Neural crest cell (in vitro differentiated cells): ENCODE data around the gene TOR4A. TPM values are rescaled to one million over a fixed set of nuclear protein-coding genes. Genes with fewer than 3 reads are reported as not detected.

ENCODE experiments used
- DNase-seq: peaks from one replicate; pipeline ENCODE4 v3.0.0; 2021; ENCODE audit warnings: low read depth, mixed read lengths, low spot score
- H3K27ac Mint-ChIP-seq: one replicate; pipeline ENCODE4 v1.8.0; 2021; ENCODE audit warnings: mild to moderate bottlenecking, mixed read lengths; ENCODE audit not compliant: unreplicated experiment
- H3K27me3 Mint-ChIP-seq: 2 replicates; pipeline ENCODE4 v1.8.0; 2021; ENCODE audit warnings: low read depth, mild to moderate bottlenecking, mixed read lengths
- H3K36me3 Mint-ChIP-seq: 2 replicates; pipeline ENCODE4 v1.8.0; 2021; ENCODE audit warnings: low read depth, mild to moderate bottlenecking, mixed read lengths
- H3K4me1 Mint-ChIP-seq: 2 replicates; pipeline ENCODE4 v1.8.0; 2021; ENCODE audit warnings: mixed read lengths
- H3K4me3 Mint-ChIP-seq: one replicate; pipeline ENCODE4 v1.8.0; 2021; ENCODE audit warnings: mild to moderate bottlenecking, mixed read lengths
- H3K9me3 Mint-ChIP-seq: 2 replicates; pipeline ENCODE4 v1.8.0; 2021; ENCODE audit warnings: mixed read lengths
- CTCF ChIP-seq: fragments of 200-600 bp; sonication (generic); conservative IDR thresholded peaks from 2 replicates; pipeline ENCODE4 v1.5.0; 2021; ENCODE audit warnings: antibody characterized with exemption, mild to moderate bottlenecking
- total RNA-seq: library from RNA; stranded (reverse); gene quantifications from 2 replicates; pipeline ENCODE4 v1.2.1, GENCODE V29; 2021

TOR4A gene
- total RNA-seq, 1 donor from 2014 or later: 0.86 TPM

DNA sequence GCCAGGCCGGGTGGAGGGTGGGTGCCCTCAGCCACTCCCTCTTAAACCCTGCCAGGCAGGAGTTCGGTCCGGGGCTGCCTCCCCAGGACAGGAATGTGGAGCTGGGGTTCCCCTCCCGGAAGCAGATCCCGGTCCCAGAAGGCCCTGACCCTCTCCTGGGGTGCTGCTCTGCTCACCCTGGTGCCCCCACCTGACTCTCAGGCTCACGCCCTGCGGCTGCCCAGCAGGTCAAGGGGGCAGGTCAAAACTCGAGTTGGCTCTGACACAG, 28.2 kb downstream of the TOR4A start:
- no peak for TF ChIP-seq CTCF
- Mint-ChIP-seq H3K27ac (no peak overlapping the region), H3K27me3 (peaks cover 7% of the 10 kb centered on the region), H3K4me1 (peaks cover 24% of the 10 kb centered on the region), H3K36me3 (no peaks in the 10 kb centered on the region), H3K9me3 (no peaks in the 10 kb centered on the region), H3K4me3 (no peak overlapping the region)
- no peak for DNase-seq

DNA sequence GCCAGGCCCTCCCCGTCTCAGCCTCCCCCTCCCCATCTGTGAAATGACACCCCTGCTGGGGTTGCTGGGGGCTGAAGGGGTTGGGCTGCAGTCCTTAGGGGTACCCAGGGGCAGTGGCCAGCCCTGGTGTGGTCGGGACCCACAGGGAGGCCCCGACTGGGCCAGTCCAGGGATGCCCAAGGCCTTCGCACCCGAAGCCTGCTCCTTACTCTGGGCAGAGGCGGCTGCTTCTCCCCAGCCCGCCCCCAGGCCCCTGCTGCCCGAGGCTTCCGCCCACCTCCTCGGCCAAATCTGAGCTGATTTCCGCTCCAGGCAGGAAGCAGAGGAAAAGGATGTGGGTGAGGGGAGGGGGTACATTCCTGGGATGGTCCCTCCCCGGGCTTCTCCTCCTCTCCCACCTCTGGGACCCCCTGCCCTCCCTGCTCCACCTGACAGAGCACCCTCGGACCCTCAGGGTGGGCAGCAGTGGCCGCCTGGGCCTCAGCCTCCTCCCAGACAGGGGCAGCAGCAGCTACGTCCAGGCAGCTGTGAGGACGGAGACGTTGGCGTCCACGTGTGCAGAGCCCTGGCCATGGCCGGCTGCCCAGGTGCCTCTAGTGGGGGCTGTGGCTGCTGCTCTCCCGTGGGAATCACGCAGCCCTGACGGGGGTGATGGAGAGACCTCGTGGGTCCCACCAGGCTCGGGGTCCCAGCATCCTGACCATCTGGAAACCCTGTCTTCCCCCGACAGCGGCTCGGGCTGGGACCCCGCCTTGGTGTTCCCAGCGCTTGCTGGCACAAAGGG, 28.7 kb downstream of the TOR4A start:
- Mint-ChIP-seq H3K27me3 (peaks cover 5% of the 10 kb centered on the region), H3K4me3 (no peak overlapping the region), H3K27ac (no peak overlapping the region), H3K4me1 (peaks cover 21% of the 10 kb centered on the region), H3K9me3 (no peaks in the 10 kb centered on the region), H3K36me3 (no peaks in the 10 kb centered on the region)
- no peak for TF ChIP-seq CTCF
- no peak for DNase-seq

- H3K4me3 Mint-ChIP-seq: no peak overlapping the region
- no peak overlapping the region for H3K27ac Mint-ChIP-seq
- H3K36me3 Mint-ChIP-seq: no peaks in the 10 kb centered on the region
- no peak for DNase-seq
- peaks cover 2% of the 10 kb centered on the region for H3K27me3 Mint-ChIP-seq
- no peak for TF ChIP-seq CTCF
- peaks cover 21% of the 10 kb centered on the region for H3K4me1 Mint-ChIP-seq
- no peaks in the 10 kb centered on the region for H3K9me3 Mint-ChIP-seq
These were observed 29.3 kb downstream of the TOR4A start for GRCh38 chr9:137306850-137307254.

DNA sequence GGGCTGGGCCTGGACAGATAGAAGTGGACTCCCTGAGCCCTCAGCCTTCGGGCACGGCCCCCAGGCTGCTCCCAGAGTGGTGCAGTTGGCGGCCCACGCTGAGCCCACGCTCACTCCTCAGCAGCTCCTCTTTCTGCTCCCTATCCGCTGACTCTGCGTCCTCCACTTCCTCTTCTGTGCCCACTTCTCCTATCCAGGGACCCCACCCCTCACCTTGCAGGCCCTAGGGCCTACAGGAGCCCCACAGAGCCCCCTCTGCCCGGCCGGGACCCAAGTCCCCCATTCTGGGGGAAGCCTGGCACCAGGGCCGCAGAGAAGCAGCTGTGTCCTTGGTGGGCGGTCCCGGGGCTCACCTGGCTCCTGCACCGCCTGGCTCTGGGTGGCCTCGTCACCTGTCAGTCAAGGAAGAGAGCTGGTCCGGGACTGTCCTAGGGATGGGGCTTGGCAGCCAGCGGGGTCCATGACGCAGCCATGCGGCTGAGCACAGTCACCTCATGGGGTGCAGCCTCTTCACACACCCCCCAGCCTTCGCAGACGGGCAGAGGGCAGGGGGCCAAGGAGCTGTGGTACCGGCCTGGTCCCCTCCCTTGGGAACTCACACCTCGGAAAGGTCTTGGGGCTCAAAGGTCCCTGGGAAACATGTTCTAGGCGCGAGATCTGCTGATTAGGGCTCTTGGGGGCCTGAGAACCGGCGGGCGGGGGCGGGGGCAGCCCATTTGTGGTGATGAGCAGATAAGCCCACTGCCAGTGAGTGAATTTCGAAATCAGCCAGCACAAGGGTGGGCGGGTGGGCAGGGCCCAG, 29.9 kb downstream of the TOR4A start:
- H3K27ac Mint-ChIP-seq: no peak overlapping the region
- H3K9me3 Mint-ChIP-seq: no peaks in the 10 kb centered on the region
- TF ChIP-seq CTCF: no peak
- H3K27me3 Mint-ChIP-seq: peaks cover 2% of the 10 kb centered on the region
- H3K36me3 Mint-ChIP-seq: no peaks in the 10 kb centered on the region
- H3K4me3 Mint-ChIP-seq: no peak overlapping the region
- DNase-seq: no peak
- H3K4me1 Mint-ChIP-seq: peaks cover 21% of the 10 kb centered on the region

GRCh38 chr9:137308057-137308619, 30.6 kb downstream of the TOR4A start:
- no peaks in the 10 kb centered on the region for H3K9me3 Mint-ChIP-seq
- TF ChIP-seq CTCF: no peak
- H3K4me3 Mint-ChIP-seq: peak overlapping the region; percentile 67
- no peaks in the 10 kb centered on the region for H3K36me3 Mint-ChIP-seq
- peaks cover 21% of the 10 kb centered on the region for H3K4me1 Mint-ChIP-seq
- no peak for DNase-seq
- no peak overlapping the region for H3K27ac Mint-ChIP-seq
- H3K27me3 Mint-ChIP-seq: peaks cover 2% of the 10 kb centered on the region
